IMR-90 (cell line): ENCODE measurements around the gene MYO3B. TPM values are rescaled to one million over a fixed set of nuclear protein-coding genes. Genes with fewer than 3 reads are reported as not detected.

Experiments
- ATAC-seq: fragments of 200-7000 bp; cut with Tn5 transposase; 2 replicates; pipeline ENCODE4 v1.9.1; 2020; ENCODE audit warnings: low read depth, mild to moderate bottlenecking, moderate library complexity
- BruUV-seq: library from RNA; stranded (reverse); fragments of 400-500 nt; replicated peaks from 2 replicates; lab custom pipeline; 2021; lab: Mats Ljungman, UMichigan
- CTCF ChIA-PET: fragments of 300-600 bp; formaldehyde crosslinking; extraction: SDS; loops from one replicate; lab custom pipeline; 2021; ENCODE audit warnings: antibody characterized with exemption; lab: Yijun Ruan, JAX
- POLR2A ChIA-PET: fragments of 300-600 bp; sonication (Branson Sonifier 250); formaldehyde crosslinking; loops from one replicate; lab custom pipeline; 2022; ENCODE audit warnings: antibody characterized with exemption; ENCODE audit not compliant: unreplicated experiment; lab: Charles Lee
- DNase-seq: peaks from one replicate; pipeline ENCODE4 v3.0.0; 2013
- H2AFZ ChIP-seq: replicated peaks from 2 replicates; pipeline ENCODE3; 2013; ENCODE audit warnings: low read length, mild to moderate bottlenecking; ENCODE audit not compliant: poor library complexity
- H2AK5ac ChIP-seq: 2 replicates; pipeline ENCODE4 v1.6.1; 2013; ENCODE audit warnings: low read depth, low read length, inconsistent platforms
- H2AK9ac ChIP-seq: replicated peaks from 2 replicates; pipeline ENCODE3; 2013; ENCODE audit warnings: mild to moderate bottlenecking, low read depth, low read length, moderate library complexity; ENCODE audit not compliant: poor library complexity
- H2BK120ac ChIP-seq: 2 replicates; pipeline ENCODE4 v1.6.1; 2013; ENCODE audit warnings: low read depth, low read length, inconsistent platforms
- H2BK15ac ChIP-seq: 3 replicates; pipeline ENCODE4 v1.6.1; 2013; ENCODE audit warnings: low read depth, low read length, inconsistent platforms
- H2BK20ac ChIP-seq: 2 replicates; pipeline ENCODE4 v1.6.1; 2013; ENCODE audit warnings: low read depth, mild to moderate bottlenecking, inconsistent platforms, low read length, moderate library complexity
- H2BK5ac ChIP-seq: 2 replicates; pipeline ENCODE4 v1.6.1; 2013; ENCODE audit warnings: mild to moderate bottlenecking, low read depth, low read length, inconsistent platforms; ENCODE audit not compliant: poor library complexity, severe bottlenecking
- H3K14ac ChIP-seq: replicated peaks from 2 replicates; pipeline ENCODE4 v1.6.1; 2013; ENCODE audit warnings: low read depth, low read length, inconsistent platforms
- H3K18ac ChIP-seq: 2 replicates; pipeline ENCODE4 v1.6.1; 2013; ENCODE audit warnings: low read depth, low read length, control low read depth
- H3K23ac ChIP-seq: 2 replicates; pipeline ENCODE4 v1.6.1; 2013; ENCODE audit warnings: low read depth, low read length, inconsistent platforms
- H3K27ac ChIP-seq: 2 replicates; pipeline ENCODE4 v1.5.1; 2013; ENCODE audit warnings: mild to moderate bottlenecking, control low read depth, low read length; ENCODE audit not compliant: insufficient read depth
- H3K27me3 ChIP-seq: 2 replicates; pipeline ENCODE4 v1.6.1; 2013; ENCODE audit warnings: low read length; ENCODE audit not compliant: control insufficient read depth, insufficient read depth
- H3K36me3 ChIP-seq: 2 replicates; pipeline ENCODE4 v1.6.1; 2013; ENCODE audit warnings: low read length, mixed read lengths; ENCODE audit not compliant: control insufficient read depth, insufficient read depth
- H3K4ac ChIP-seq: 2 replicates; pipeline ENCODE4 v1.6.1; 2013; ENCODE audit warnings: low read depth, low read length, inconsistent platforms
- H3K4me1 ChIP-seq: 2 replicates; pipeline ENCODE4 v1.6.1; 2013; ENCODE audit warnings: low read length, mixed read lengths; ENCODE audit not compliant: control insufficient read depth, insufficient read depth
- H3K4me2 ChIP-seq: 2 replicates; pipeline ENCODE4 v1.6.1; 2013; ENCODE audit warnings: low read depth, mild to moderate bottlenecking, control low read depth, low read length, moderate library complexity
- H3K4me3 ChIP-seq: 2 replicates; pipeline ENCODE4 v1.5.1; 2013; ENCODE audit warnings: low read depth, mild to moderate bottlenecking, control low read depth, low read length, moderate library complexity; ENCODE audit not compliant: insufficient read depth
- H3K56ac ChIP-seq: 2 replicates; pipeline ENCODE4 v1.6.1; 2013; ENCODE audit warnings: low read length, inconsistent platforms; ENCODE audit not compliant: insufficient read depth; ENCODE audit errors: extremely low read depth
- H3K79me1 ChIP-seq, 2 experiments: 2 replicates each; pipeline ENCODE4 v1.6.1; 2013; ENCODE audit warnings: low read length in 2 of 2, inconsistent platforms in 1 of 2, low read depth in 1 of 2
- H3K9ac ChIP-seq: 2 replicates; pipeline ENCODE4 v1.6.1; 2013; ENCODE audit warnings: low read depth, low read length, control low read depth
- H3K9me1 ChIP-seq: 2 replicates; pipeline ENCODE4 v1.6.1; 2013; ENCODE audit warnings: low read length, inconsistent platforms; ENCODE audit not compliant: insufficient read depth
- H3K9me3 ChIP-seq: 2 replicates; pipeline ENCODE4 v1.6.1; 2013; ENCODE audit warnings: low read length; ENCODE audit not compliant: control insufficient read depth, insufficient read depth
- H4K20me1 ChIP-seq: 2 replicates; pipeline ENCODE4 v1.6.1; 2013; ENCODE audit warnings: low read length, inconsistent platforms; ENCODE audit not compliant: insufficient read depth
- H4K5ac ChIP-seq: 2 replicates; pipeline ENCODE4 v1.6.1; 2013; ENCODE audit warnings: mild to moderate bottlenecking, low read depth, low read length, control low read depth
- H4K8ac ChIP-seq, 2 experiments: 2 replicates each; pipeline ENCODE4 v1.6.1; 2013; ENCODE audit warnings: low read depth in 2 of 2, low read length in 2 of 2, control low read depth in 1 of 2, inconsistent platforms in 1 of 2
- H4K91ac ChIP-seq: 2 replicates; pipeline ENCODE4 v1.6.1; 2013; ENCODE audit warnings: low read depth, low read length, inconsistent platforms; ENCODE audit not compliant: insufficient read depth
- BHLHE40 ChIP-seq: fragments of 150-350 bp; IDR thresholded peaks from 2 replicates; pipeline ENCODE4 v1.6.1; 2016; ENCODE audit warnings: mild to moderate bottlenecking, low read depth, low read length
- CEBPB ChIP-seq: IDR thresholded peaks from 2 replicates; pipeline ENCODE4 v1.6.1; 2012; ENCODE audit warnings: low read depth, low read length, improper control_type of control experiment
- CHD1 ChIP-seq: IDR thresholded peaks from 2 replicates; pipeline ENCODE4 v1.6.1; 2012; ENCODE audit warnings: low read depth, low read length, improper control_type of control experiment
- FOS ChIP-seq: fragments of 150-350 bp; IDR thresholded peaks from 2 replicates; pipeline ENCODE4 v1.6.1; 2016; ENCODE audit warnings: low read depth, low read length
- MAFK ChIP-seq: IDR thresholded peaks from 2 replicates; pipeline ENCODE4 v1.6.1; 2012; ENCODE audit warnings: low read depth, low read length, improper control_type of control experiment
- MAZ ChIP-seq: IDR thresholded peaks from 2 replicates; pipeline ENCODE4 v1.6.1; 2012; ENCODE audit warnings: low read depth, mild to moderate bottlenecking, low read length, improper control_type of control experiment, moderate library complexity, borderline replicate concordance
- MXI1 ChIP-seq: IDR thresholded peaks from 2 replicates; pipeline ENCODE4 v1.6.1; 2012; ENCODE audit warnings: low read depth, mild to moderate bottlenecking, low read length, moderate library complexity, borderline replicate concordance
- NFE2L2 ChIP-seq: fragments of 150-350 bp; IDR thresholded peaks from 2 replicates; pipeline ENCODE4 v1.6.1; 2016; ENCODE audit warnings: low read depth, mild to moderate bottlenecking, low read length
- POLR2A ChIP-seq: IDR thresholded peaks from 2 replicates; pipeline ENCODE4 v1.6.1; 2012; ENCODE audit warnings: mild to moderate bottlenecking, low read depth, low read length
- RAD21 ChIP-seq: IDR thresholded peaks from 2 replicates; pipeline ENCODE4 v1.6.1; 2012; ENCODE audit warnings: low read length, improper control_type of control experiment
- RCOR1 ChIP-seq: IDR thresholded peaks from 2 replicates; pipeline ENCODE4 v1.6.1; 2012; ENCODE audit warnings: mild to moderate bottlenecking, low read length, improper control_type of control experiment; ENCODE audit not compliant: insufficient replicate concordance
- RFX5 ChIP-seq: IDR thresholded peaks from 2 replicates; pipeline ENCODE4 v1.8.0; 2012; ENCODE audit warnings: low read depth, mild to moderate bottlenecking, low read length, moderate library complexity
- SMC3 ChIP-seq: fragments of 150-350 bp; IDR thresholded peaks from 2 replicates; pipeline ENCODE4 v1.6.1; 2016; ENCODE audit warnings: low read depth, mild to moderate bottlenecking, antibody characterized with exemption, low read length, moderate library complexity
- WGBS, 2 experiments: methylation state at CpG; one replicate each; pipeline versions ENCODE4 v1.1.5 to v1.1.7; 2013; ENCODE audit warnings: missing lambda C conversion rate in 2 of 2; ENCODE audit not compliant: insufficient read length in 1 of 2; ENCODE audit errors: extremely low coverage in 2 of 2; 5-methylcytosine and 5-hydroxymethylcytosine counted together
- dilution Hi-C: fragments of 300-500 bp; cut with HindIII; formaldehyde crosslinking; loops from one replicate; pipeline ENCODE4 v1.14.3; 2018; ENCODE audit warnings: low sequenced_read_pairs; ENCODE audit not compliant: unreplicated experiment
- in situ Hi-C: fragments of 300-500 bp; cut with MboI; formaldehyde crosslinking; loops from 3 replicates; pipeline ENCODE4 v1.14.3; 2019; ENCODE audit warnings: low sequenced_read_pairs, inconsistent platforms, mixed read lengths
- intact Hi-C: fragments of 100-400 bp; cut with micrococcal nuclease; formaldehyde crosslinking; loops from 2 replicates; pipeline ENCODE4 v1.10.0; 2022
- polyA plus RNA-seq, 3 experiments: library from polyadenylated mRNA; depleted of rRNA; stranded (reverse); fragments of >200 nt; gene quantifications; 2 replicates each; pipeline ENCODE4 v1.2.3, GENCODE V29; 2012; ENCODE audit warnings: low replicate concordance in 1 of 3
- total RNA-seq: library from RNA; depleted of rRNA; stranded (reverse); fragments of >200 nt; gene quantifications from 2 replicates; pipeline ENCODE4 v1.2.3, GENCODE V29; 2012
- TF ChIP-seq, protein P1 (sequence below): fragments of 150-350 bp; IDR thresholded peaks from 2 replicates; pipeline ENCODE4 v1.6.1; 2017; ENCODE audit warnings: mild to moderate bottlenecking, antibody characterized with exemption, low read length, low read depth
- TF ChIP-seq, protein P2 (sequence below): fragments of 150-350 bp; IDR thresholded peaks from 2 replicates; pipeline ENCODE4 v1.6.1; 2016; ENCODE audit warnings: low read depth, mild to moderate bottlenecking, low read length, moderate library complexity, borderline replicate concordance
- TF ChIP-seq, protein P3 (sequence below): conservative IDR thresholded peaks from 2 replicates; pipeline ENCODE4 v1.5.1; 2012; ENCODE audit warnings: mild to moderate bottlenecking, low read depth, low read length, improper control_type of control experiment

The MYO3B gene
- total and polyA plus RNA-seq, 2 of the 4 experiments (the other 2 are of a cell fraction): 0.02 TPM; not detected in 1

DNA sequence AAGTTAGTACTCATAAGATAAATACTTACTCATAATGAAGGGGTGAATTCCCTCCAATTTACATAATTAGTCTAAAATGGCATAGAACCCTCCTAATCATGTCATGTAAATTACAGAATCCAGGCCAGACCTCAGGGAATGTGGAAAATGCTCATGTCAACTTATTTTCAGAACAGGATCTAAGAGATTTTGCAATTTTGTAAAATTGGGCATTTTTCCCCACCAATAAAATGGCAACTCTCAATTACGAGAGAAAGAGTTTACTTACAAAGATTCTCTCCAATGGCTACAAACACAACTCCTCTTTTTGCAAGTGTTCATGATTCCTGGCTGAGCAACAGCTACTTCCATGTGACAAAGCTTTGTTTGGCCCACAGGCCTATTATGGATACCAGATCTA, 503.4 kb downstream of the MYO3B start:
- Histone ChIP-seq H2BK15ac (no peak overlapping the region), H3K9me1 (no peaks in the 10 kb centered on the region), H4K20me1 (no peaks in the 10 kb centered on the region), H3K23ac (no peak overlapping the region), H3K27ac (no peak overlapping the region), H4K5ac (no peak overlapping the region), H4K8ac (no peak overlapping the region), H4K91ac (no peak overlapping the region), H3K4me3 (no peak overlapping the region), H3K18ac (no peak overlapping the region), H3K14ac (no peak overlapping the region), H2AK9ac (no peak overlapping the region), H3K9ac (no peak overlapping the region), H2AFZ (no peak overlapping the region), H3K4ac (no peak overlapping the region), H2AK5ac (no peak overlapping the region), H3K56ac (no peak overlapping the region), H3K36me3 (no peaks in the 10 kb centered on the region), H3K79me1 (no peaks in the 10 kb centered on the region), H2BK120ac (no peak overlapping the region), H3K4me2 (no peak overlapping the region), H3K4me1 (no peaks in the 10 kb centered on the region), H2BK20ac (no peak overlapping the region), H3K27me3 (no peaks in the 10 kb centered on the region), H2BK5ac (no peak overlapping the region), H3K9me3 (no peaks in the 10 kb centered on the region)
- DNase-seq: no peak
- ATAC-seq: no peak
- TF ChIP-seq, protein P1, sequence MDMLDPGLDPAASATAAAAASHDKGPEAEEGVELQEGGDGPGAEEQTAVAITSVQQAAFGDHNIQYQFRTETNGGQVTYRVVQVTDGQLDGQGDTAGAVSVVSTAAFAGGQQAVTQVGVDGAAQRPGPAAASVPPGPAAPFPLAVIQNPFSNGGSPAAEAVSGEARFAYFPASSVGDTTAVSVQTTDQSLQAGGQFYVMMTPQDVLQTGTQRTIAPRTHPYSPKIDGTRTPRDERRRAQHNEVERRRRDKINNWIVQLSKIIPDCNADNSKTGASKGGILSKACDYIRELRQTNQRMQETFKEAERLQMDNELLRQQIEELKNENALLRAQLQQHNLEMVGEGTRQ: no peak
- no peak for TF ChIP-seq BHLHE40
- no peak for TF ChIP-seq MXI1
- no peak for TF ChIP-seq RAD21
- no peak for TF ChIP-seq RCOR1
- TF ChIP-seq CEBPB: no peak
- TF ChIP-seq FOS: no peak
- TF ChIP-seq SMC3: no peak
- no peak for TF ChIP-seq MAFK
- TF ChIP-seq, protein P2, sequence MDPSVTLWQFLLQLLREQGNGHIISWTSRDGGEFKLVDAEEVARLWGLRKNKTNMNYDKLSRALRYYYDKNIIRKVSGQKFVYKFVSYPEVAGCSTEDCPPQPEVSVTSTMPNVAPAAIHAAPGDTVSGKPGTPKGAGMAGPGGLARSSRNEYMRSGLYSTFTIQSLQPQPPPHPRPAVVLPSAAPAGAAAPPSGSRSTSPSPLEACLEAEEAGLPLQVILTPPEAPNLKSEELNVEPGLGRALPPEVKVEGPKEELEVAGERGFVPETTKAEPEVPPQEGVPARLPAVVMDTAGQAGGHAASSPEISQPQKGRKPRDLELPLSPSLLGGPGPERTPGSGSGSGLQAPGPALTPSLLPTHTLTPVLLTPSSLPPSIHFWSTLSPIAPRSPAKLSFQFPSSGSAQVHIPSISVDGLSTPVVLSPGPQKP: no peak
- no peak for TF ChIP-seq NFE2L2
- no peak for TF ChIP-seq RFX5
- TF ChIP-seq, protein P3, sequence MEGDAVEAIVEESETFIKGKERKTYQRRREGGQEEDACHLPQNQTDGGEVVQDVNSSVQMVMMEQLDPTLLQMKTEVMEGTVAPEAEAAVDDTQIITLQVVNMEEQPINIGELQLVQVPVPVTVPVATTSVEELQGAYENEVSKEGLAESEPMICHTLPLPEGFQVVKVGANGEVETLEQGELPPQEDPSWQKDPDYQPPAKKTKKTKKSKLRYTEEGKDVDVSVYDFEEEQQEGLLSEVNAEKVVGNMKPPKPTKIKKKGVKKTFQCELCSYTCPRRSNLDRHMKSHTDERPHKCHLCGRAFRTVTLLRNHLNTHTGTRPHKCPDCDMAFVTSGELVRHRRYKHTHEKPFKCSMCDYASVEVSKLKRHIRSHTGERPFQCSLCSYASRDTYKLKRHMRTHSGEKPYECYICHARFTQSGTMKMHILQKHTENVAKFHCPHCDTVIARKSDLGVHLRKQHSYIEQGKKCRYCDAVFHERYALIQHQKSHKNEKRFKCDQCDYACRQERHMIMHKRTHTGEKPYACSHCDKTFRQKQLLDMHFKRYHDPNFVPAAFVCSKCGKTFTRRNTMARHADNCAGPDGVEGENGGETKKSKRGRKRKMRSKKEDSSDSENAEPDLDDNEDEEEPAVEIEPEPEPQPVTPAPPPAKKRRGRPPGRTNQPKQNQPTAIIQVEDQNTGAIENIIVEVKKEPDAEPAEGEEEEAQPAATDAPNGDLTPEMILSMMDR: no peak
- no peak for TF ChIP-seq POLR2A
- TF ChIP-seq MAZ: no peak
- TF ChIP-seq CHD1: no peak
- POLR2A ChIA-PET: no interaction called here
- dilution Hi-C loops (no loop called here), intact Hi-C loops (no loop called here), in situ Hi-C loops (no loop called here)
- no CpG with 5 or more reads among the region's 1 CpG for WGBS, 2 experiments
- CTCF ChIA-PET: no interaction called here
- BruUV-seq: no TSS peak
